Spleen (tissue), 11 donors: ENCODE measurements around the gene MFAP2. TPM values are rescaled to one million over a fixed set of nuclear protein-coding genes. Genes with fewer than 3 reads are reported as not detected.

Experiments
- DNase-seq: peaks from one replicate; pipeline ENCODE4 v3.0.0-alpha.2; 2020
- H3K27ac ChIP-seq, 8 donors: fragments of 200-600 bp; sonication (generic) in 7 of 8; 1 replicate in 4 of 8; 2 replicates in 4 of 8; pipeline versions ENCODE4 v1.5.0 to v1.8.0; 2016 to 2021; ENCODE audit warnings: inconsistent platforms in 4 of 8, mild to moderate bottlenecking in 4 of 8, moderate library complexity in 1 of 8
- H3K27me3 ChIP-seq, 7 donors: fragments of 200-600 bp; sonication (generic) in 6 of 7; replicated peaks in 1 of 7; 1 replicate in 4 of 7; 2 replicates in 3 of 7; pipeline versions ENCODE4 v1.5.0 to v1.8.0; 2016 to 2021; ENCODE audit warnings: inconsistent platforms in 3 of 7, mild to moderate bottlenecking in 1 of 7
- H3K36me3 ChIP-seq, 6 donors: fragments of 200-600 bp; sonication (generic) in 5 of 6; 1 replicate in 4 of 6; 2 replicates in 2 of 6; pipeline versions ENCODE4 v1.5.0 to v1.8.0; 2016 to 2021; ENCODE audit warnings: inconsistent platforms in 2 of 6
- H3K4me1 ChIP-seq, 6 donors: fragments of 200-600 bp; sonication (generic) in 5 of 6; 1 replicate in 3 of 6; 2 replicates in 3 of 6; pipeline versions ENCODE4 v1.5.0 to v1.8.0; 2016 to 2021; ENCODE audit warnings: inconsistent platforms in 3 of 6
- H3K4me3 ChIP-seq, 8 donors: fragments of 200-600 bp; sonication (generic) in 7 of 8; 1 replicate in 4 of 8; 2 replicates in 4 of 8; pipeline versions ENCODE4 v1.5.0 to v1.8.0; 2016 to 2021; ENCODE audit warnings: inconsistent platforms in 4 of 8, mild to moderate bottlenecking in 4 of 8, moderate library complexity in 2 of 8
- H3K9me3 ChIP-seq, 8 donors: fragments of 200-600 bp; sonication (generic) in 7 of 8; 1 replicate in 4 of 8; 2 replicates in 4 of 8; pipeline versions ENCODE4 v1.5.0 to v1.8.0; 2016 to 2021; ENCODE audit warnings: inconsistent platforms in 4 of 8
- CTCF ChIP-seq, 11 experiments: fragments of 200-600 bp in 7 of 11; fragments of 450-650 bp in 4 of 11; sonication (generic) in 4 of 11; IDR thresholded peaks in 8 of 11; conservative IDR thresholded peaks in 3 of 11; 1 replicate in 7 of 11; 2 replicates in 4 of 11; pipeline versions ENCODE4 v1.4.0 to v1.8.0; 2016 to 2021; ENCODE audit warnings: antibody characterized with exemption in 11 of 11, inconsistent platforms in 4 of 11, mild to moderate bottlenecking in 1 of 11
- POLR2A ChIP-seq, 3 donors: fragments of 450-650 bp; IDR thresholded peaks; one replicate each; pipeline ENCODE4 v1.5.1; 2017; ENCODE audit warnings: antibody characterized with exemption in 3 of 3, mild to moderate bottlenecking in 1 of 3
- POLR2AphosphoS5 ChIP-seq, 3 donors: sonication (generic); formaldehyde crosslinking; IDR thresholded peaks; one replicate each; pipeline ENCODE4 v1.5.1; 2017; ENCODE audit warnings: antibody characterized with exemption in 3 of 3
- WGBS, 5 donors: extraction: QIAGEN DNeasy Blood & Tissue Kit in 3 of 5; methylation state at CpG; one replicate each; pipeline versions ENCODE4 v1.1.5 to v1.1.7; 2013 to 2018; 5-methylcytosine and 5-hydroxymethylcytosine counted together
- intact Hi-C: fragments of 100-400 bp; cut with DNase I; formaldehyde crosslinking; loops from one replicate; pipeline ENCODE4 v1.15.0; 2023; ENCODE audit warnings: low total_unique reads
- polyA plus RNA-seq, 3 donors: library from polyadenylated mRNA; stranded (reverse); fragments of 200-250 nt; gene quantifications; one replicate each; pipeline ENCODE4 v1.2.1, GENCODE V29; 2013
- total RNA-seq, 7 donors: library from RNA; depleted of rRNA in 3 of 7; stranded (reverse); fragments of >200 nt in 3 of 7; fragmentation: NEBNext Ultra II Directional in 4 of 7; extraction: Animal tissue kit (Norgen Biotek cat#: 25700) in 4 of 7; gene quantifications; one replicate each; pipeline versions ENCODE4 v1.1.0 to v1.2.1, GENCODE V29; 2016 to 2021
- donor health status: healthy with polysubstance abuse.
- donor health status: DM: no; HTN: no; CAD: no; lungs with moderate emphysema.
- donor health status: DM: no; HTN: no; CAD: no.
- donor health status: Bipolar disorder and iron deficiency.
- donor health status: healthy.
- donor health status: DM: no; HTN: no; CAD: no.
- donor health status: DM: yes; HTN: yes; CAD: no.

The MFAP2 gene
- total and polyA plus RNA-seq, 10 donors, result 0.77 to 3.9 (median 1.2) TPM; not detected in 3

GRCh38 chr1:16979475-16980327 lies 719 bp downstream of the MFAP2 start:
- Histone ChIP-seq H3K27ac (no peak overlapping the region), H3K4me1 (peaks cover 0 to 20% (median 13%) of the 10 kb centered on the region in 6 donors), H3K27me3 (peaks cover 0 to 44% (median 19%) of the 10 kb centered on the region in 7 donors), H3K36me3 (peaks cover 0 to 4% (median under 1%) of the 10 kb centered on the region in 6 donors), H3K4me3 (peak overlapping the region in 5 of 8 donors; percentile 10 to 66 (median 35)), H3K9me3 (no peaks in the 10 kb centered on the region)
- no peak for DNase-seq
- TF ChIP-seq POLR2AphosphoS5 (IDR thresholded peaks at IDR 0.05) (no peak), CTCF (IDR thresholded peaks at IDR 0.05 in 8 of 11, conservative IDR thresholded peaks at IDR 0.05 in 3 of 11) (no peak), POLR2A (IDR thresholded peaks at IDR 0.05) (no peak)
- WGBS, 5 donors, result 17 to 25% (median 21%) methylated on average over 30 to 44 of the region's 44 CpGs
- intact Hi-C loops, result no loop called here

GRCh38 chr1:16978567-16979474 lies 1.6 kb downstream of the MFAP2 start:
- peaks cover 0 to 20% (median 13%) of the 10 kb centered on the region in 6 donors for H3K4me1 ChIP-seq
- H3K4me3 ChIP-seq, result peak overlapping the region in 1 of 8 donors; percentile 66
- DNase-seq, result no peak
- no peak overlapping the region for H3K27ac ChIP-seq
- no peaks in the 10 kb centered on the region for H3K9me3 ChIP-seq
- 50 to 65% (median 61%) methylated on average over 9 to 20 of the region's 20 CpGs for WGBS, 5 donors
- no peak for TF ChIP-seq POLR2AphosphoS5 (IDR thresholded peaks at IDR 0.05)
- no peak for TF ChIP-seq CTCF (IDR thresholded peaks at IDR 0.05 in 8 of 11, conservative IDR thresholded peaks at IDR 0.05 in 3 of 11)
- TF ChIP-seq POLR2A (IDR thresholded peaks at IDR 0.05), result no peak
- H3K36me3 ChIP-seq, result no peaks in the 10 kb centered on the region
- H3K27me3 ChIP-seq, result peaks cover 0 to 44% (median 19%) of the 10 kb centered on the region in 7 donors
- intact Hi-C loops, result no loop called here

GRCh38 chr1:16978139-16978538 lies 2.3 kb downstream of the MFAP2 start:
- H3K4me3 ChIP-seq, result no peak overlapping the region
- no peak for TF ChIP-seq POLR2AphosphoS5 (IDR thresholded peaks at IDR 0.05)
- TF ChIP-seq POLR2A (IDR thresholded peaks at IDR 0.05), result no peak
- no peak for TF ChIP-seq CTCF (IDR thresholded peaks at IDR 0.05 in 8 of 11, conservative IDR thresholded peaks at IDR 0.05 in 3 of 11)
- H3K9me3 ChIP-seq, result no peaks in the 10 kb centered on the region
- peaks cover 0 to 44% (median 19%) of the 10 kb centered on the region in 7 donors for H3K27me3 ChIP-seq
- DNase-seq, result no peak
- H3K27ac ChIP-seq, result no peak overlapping the region
- WGBS, 5 donors, result 82 to 96% (median 87%) methylated on average over 3 to 4 of the region's 4 CpGs
- no peaks in the 10 kb centered on the region for H3K36me3 ChIP-seq
- H3K4me1 ChIP-seq, result peaks cover 0 to 20% (median 13%) of the 10 kb centered on the region in 6 donors
- intact Hi-C loops, result no loop called here
